Spleen (tissue), 7 donors: ENCODE results near the gene CALML5.

Experiments used
- POLR2A ChIP-seq, 3 donors: fragments of 450-650 bp; IDR thresholded peaks; one replicate each; pipeline ENCODE4 v1.5.1; 2017; ENCODE audit warnings: antibody characterized with exemption in 3 of 3, mild to moderate bottlenecking in 1 of 3
- POLR2AphosphoS5 ChIP-seq, 3 donors: sonication (generic); formaldehyde crosslinking; IDR thresholded peaks; one replicate each; pipeline ENCODE4 v1.5.1; 2017; ENCODE audit warnings: antibody characterized with exemption in 3 of 3
- TF ChIP-seq, protein P1 (sequence below), 11 experiments: fragments of 200-600 bp in 7 of 11; fragments of 450-650 bp in 4 of 11; sonication (generic) in 4 of 11; IDR thresholded peaks in 8 of 11; conservative IDR thresholded peaks in 3 of 11; 1 replicate in 7 of 11; 2 replicates in 4 of 11; pipeline versions ENCODE4 v1.4.0 to v1.8.0; 2016 to 2021; ENCODE audit warnings: antibody characterized with exemption in 11 of 11, inconsistent platforms in 4 of 11, mild to moderate bottlenecking in 1 of 11
- donor health status: DM: no; HTN: no; CAD: no; lungs with moderate emphysema.
- donor health status: DM: no; HTN: no; CAD: no.
- donor health status: DM: no; HTN: no; CAD: no.

- no peak for TF ChIP-seq POLR2A (IDR thresholded peaks at IDR 0.05)
- TF ChIP-seq, protein P1, sequence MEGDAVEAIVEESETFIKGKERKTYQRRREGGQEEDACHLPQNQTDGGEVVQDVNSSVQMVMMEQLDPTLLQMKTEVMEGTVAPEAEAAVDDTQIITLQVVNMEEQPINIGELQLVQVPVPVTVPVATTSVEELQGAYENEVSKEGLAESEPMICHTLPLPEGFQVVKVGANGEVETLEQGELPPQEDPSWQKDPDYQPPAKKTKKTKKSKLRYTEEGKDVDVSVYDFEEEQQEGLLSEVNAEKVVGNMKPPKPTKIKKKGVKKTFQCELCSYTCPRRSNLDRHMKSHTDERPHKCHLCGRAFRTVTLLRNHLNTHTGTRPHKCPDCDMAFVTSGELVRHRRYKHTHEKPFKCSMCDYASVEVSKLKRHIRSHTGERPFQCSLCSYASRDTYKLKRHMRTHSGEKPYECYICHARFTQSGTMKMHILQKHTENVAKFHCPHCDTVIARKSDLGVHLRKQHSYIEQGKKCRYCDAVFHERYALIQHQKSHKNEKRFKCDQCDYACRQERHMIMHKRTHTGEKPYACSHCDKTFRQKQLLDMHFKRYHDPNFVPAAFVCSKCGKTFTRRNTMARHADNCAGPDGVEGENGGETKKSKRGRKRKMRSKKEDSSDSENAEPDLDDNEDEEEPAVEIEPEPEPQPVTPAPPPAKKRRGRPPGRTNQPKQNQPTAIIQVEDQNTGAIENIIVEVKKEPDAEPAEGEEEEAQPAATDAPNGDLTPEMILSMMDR (IDR thresholded peaks at IDR 0.05 in 8 of 11, conservative IDR thresholded peaks at IDR 0.05 in 3 of 11): no peak
- no peak for TF ChIP-seq POLR2AphosphoS5 (IDR thresholded peaks at IDR 0.05)
Measured at GRCh38 chr10:5469353-5470061, 29.9 kb downstream of the CALML5 start.
